AG08396 (cell line): Measurements from ENCODE around the gene NACA2.

Experiments
- DNase-seq: peaks from one replicate; pipeline ENCODE4 v3.0.0; 2012; ENCODE audit warnings: low spot score, mixed read lengths

NACA2 gene

GRCh38 chr17:61547113-61547512 is 43.9 kb downstream of the NACA2 start:
- DNase-seq = no peak

- DNase-seq = no peak
These were observed 45.6 kb downstream of the NACA2 start for GRCh38 chr17:61545335-61545938.

- no peak for DNase-seq
These were observed 47.1 kb downstream of the NACA2 start for GRCh38 chr17:61543786-61544415.

GRCh38 chr17:61542027-61542426 is 49.0 kb downstream of the NACA2 start:
- no peak for DNase-seq

- no peak for DNase-seq
These were observed 50.1 kb downstream of the NACA2 start for GRCh38 chr17:61540874-61541273.
